T follicular helper cell (primary cell): Measurements from ENCODE around the gene THEM5.
"Not testable (repeated sequence)": the region's sequence is repeated elsewhere in the genome, so short reads cannot be mapped to it uniquely, and the experiment has no call there.

Source experiments
- DNase-seq: peaks from one replicate; pipeline ENCODE4 v3.0.0-alpha.2; 2020; ENCODE audit warnings: low read depth

The THEM5 gene

DNA sequence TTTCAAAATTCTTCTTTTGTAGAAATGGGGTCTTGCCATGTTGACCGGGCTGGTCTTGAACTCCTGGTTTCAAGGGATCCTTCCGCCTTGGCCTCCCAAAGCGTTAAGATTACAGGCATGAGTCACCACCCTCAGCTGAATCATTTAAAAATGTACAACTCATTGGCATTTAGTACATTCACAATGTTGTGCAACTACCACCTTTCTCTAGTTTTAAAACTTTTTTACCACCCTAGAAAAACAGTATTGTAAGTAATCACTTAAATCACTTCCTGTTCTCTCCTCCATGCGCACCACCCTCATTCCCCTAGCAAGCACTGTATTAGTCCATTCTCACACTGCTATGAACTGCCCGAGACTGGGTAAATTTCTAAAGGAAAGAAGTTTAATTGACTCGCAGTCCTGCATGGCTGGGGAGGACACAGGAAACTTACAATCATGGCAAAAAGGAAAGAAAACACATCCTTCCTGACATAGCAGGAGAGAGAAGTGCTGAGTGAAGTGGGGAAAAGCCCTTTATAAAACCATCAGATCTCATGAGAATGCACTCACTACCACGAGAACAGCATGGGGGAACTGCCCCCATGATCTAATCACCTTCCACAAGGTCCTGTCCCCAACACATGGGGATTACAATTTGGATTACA is 14.4 kb upstream of the THEM5 start:
- no peak for DNase-seq

DNA sequence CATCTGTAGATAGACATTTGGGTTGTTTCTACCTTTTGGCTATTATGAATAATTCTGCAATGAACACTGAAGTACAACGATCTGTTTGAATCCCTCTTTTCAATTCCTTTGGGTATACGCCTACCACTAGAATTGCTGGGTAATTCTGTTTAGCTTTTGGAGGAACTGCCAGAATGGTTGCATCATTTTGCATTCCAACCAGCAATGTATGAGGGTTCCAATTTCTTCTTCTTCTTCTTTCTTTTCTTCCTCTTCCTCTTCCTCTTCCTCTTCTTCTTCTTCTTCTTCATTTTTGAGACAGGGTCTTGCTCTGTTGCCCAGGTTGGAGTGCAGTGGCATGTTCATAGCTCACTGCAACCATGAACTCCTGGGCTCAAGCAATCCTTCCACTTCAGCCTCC is 13.8 kb upstream of the THEM5 start:
- DNase-seq = no peak

- DNase-seq = no peak
These were observed 10.9 kb upstream of the THEM5 start for GRCh38 chr1:151864411-151864810.

DNA sequence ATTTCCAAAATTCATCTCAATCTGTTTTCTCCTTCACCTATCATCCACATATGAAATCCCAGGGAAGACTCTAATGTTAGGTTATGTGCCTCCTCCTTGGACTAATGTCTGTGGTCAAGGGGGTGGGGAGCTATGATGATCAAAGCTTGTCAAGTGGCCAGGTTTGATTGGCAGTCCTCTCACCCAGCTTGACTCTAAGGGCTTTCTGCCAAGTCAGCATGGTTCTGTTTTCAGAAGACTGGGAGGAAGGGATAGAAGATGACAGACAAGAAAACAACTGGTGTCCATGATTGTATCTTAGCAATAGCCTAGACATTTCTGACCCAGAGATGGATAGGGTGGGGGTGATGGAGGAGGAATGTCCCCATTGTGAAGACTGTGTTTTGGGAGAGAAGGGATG is 9.1 kb upstream of the THEM5 start:
- DNase-seq = no peak

DNA sequence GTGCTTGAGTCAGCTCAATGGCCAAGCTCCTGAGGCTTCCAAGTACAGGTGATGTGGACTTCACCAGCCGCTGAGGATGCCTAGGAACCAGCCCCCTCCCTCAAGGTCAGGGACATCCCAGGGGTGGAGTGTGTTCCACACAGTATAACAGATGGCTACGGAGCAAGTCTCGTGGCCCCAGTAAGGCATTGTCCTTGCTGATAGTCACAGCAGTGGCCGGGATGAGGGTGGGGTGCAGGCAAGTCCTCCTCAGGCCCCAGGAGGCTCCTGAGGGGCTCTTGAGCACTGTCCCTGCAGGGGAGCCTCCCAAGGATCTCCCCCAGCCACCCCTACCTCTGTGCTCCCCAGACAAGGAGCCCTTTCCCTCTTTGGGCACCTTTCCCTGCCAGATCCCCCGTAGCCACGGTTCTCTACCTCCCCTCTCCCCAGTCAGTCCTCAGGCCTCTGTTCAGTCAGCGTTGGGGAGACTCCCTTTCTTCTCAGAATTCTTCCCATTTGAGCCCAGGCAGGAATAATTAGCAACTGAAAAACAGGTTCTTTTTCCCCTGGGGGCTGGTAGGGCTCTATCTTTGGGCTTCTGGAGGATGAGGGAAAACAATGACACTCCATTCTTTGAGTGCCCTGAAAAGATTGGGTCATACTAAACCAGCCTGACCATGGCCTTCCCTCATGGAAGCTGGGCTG is 7.1 kb upstream of the THEM5 start:
- no peak for DNase-seq

DNA sequence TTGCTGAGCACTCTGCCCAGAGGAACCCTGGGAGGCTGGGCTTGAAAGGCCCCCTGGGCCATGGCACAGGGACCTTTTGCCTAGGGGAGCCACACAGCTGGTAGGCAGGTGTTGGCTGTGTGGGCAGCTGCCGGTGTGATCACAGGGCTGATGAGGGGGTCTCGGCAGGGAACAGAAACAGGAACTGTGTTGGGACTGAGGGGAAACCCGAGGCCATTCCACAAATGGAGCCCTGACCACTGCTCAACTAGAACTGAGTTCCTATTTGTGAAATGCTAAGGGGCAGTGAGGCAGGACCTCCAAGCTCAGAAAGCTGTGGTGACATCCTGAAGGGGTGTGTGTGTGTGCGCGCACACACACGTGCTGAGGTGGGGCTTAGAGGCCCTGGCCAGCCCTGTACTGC is 6.4 kb upstream of the THEM5 start:
- no peak for DNase-seq

DNA sequence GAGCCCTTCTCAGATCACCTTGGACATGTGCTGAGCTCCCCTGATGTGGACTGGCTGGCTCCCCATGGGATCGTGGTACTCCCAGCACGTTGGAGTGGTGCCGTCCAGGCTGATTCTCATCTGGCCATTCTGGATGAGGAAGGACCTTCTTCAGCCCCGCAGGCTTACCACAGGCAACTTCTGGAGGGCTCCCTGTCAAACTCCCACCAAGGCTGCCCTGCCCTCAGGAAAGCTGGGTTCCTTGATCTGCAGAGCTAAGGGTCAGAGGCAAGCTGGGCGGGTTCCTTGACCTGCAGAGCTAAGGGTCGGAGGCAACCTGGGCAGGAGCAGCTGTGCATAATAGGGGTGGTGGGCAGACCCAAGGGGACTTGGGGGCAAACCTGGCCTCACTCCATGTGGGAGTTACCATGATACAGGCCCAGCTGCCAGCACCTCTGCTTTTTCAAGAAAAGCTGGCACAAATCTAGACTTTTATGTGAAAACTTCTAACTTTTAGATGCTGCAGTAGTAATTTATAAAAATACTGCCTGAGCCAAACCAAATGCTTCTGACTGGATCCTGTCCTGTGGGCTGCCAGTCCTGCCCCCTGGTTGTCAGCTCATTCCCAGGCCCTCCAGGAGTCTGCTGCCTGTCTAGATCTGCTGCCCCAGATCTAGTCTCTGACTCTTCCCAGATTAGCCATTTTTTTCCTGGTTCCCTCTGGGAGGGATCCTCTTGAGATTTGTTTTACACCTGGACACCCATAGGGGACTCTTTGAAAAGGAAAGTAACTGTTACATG is 5.6 kb upstream of the THEM5 start:
- no peak for DNase-seq

- DNase-seq = no peak
These were observed 4.7 kb upstream of the THEM5 start for GRCh38 chr1:151858030-151858746.

DNA sequence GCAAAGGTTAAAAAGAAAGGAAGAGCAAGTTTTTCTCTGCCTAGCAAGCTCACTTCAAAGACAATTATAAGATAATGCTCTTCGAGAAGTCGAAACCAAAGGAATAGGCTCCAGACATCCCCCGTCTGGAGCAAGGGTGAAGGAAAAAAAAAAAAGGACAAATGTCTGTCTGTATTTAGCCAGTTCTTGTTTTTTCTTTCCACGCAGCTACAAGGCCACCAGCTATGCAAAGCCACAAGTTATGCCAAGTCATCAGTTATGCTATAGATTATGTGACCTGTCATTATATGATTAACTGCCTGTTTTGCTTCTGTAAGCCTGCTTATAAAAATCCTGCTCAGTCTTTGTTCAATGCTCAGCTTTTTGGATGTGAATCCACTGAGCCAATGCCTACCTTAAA is 2.4 kb upstream of the THEM5 start:
- DNase-seq = no peak

DNA sequence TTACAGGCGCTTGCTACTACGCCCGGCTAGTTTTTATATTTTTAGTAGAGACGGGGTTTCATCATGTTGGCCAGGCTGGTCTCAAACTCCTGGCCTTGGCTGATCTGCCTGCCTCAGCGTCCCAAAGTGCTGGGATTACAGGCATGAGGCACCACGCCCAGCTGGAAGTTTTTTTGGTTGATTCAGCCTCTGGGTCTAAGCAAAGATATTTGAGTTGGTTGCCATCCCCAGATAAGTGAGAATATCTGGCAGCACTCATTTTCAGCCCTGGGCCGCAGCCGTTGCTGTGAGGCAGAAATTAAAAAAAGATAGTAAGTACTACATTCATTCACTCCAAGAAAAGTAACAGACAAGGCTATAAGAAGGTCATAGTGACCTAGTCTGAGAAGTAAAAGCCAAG is 2.0 kb upstream of the THEM5 start:
- DNase-seq = not testable (repeated sequence)

GRCh38 chr1:151854658-151855057 is 1.1 kb upstream of the THEM5 start:
- DNase-seq = no peak

DNA sequence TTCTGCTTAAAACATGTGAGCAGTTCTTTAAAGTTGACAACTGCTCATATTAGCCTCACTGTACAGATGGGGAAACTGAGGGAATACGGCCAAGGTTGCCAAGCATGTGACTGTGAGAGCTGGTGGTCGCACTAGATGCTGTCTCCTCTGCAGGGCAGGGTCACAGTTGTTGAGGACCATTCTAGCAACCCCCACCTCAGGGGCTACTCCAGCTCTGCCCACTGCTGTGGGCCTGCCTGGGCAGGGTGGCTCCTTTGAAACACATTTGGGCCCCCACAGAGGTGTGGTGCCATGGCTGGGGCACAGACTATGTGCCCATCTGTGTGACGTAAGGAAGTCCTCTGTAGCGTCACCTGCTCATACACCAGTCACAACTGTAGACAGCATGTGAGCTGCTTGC is 779 bp downstream of the THEM5 start:
- no peak for DNase-seq

- DNase-seq = no peak
These were observed 1.6 kb downstream of the THEM5 start for GRCh38 chr1:151851886-151852285.

GRCh38 chr1:151849871-151850270 is 3.6 kb downstream of the THEM5 start:
- no peak for DNase-seq

DNA sequence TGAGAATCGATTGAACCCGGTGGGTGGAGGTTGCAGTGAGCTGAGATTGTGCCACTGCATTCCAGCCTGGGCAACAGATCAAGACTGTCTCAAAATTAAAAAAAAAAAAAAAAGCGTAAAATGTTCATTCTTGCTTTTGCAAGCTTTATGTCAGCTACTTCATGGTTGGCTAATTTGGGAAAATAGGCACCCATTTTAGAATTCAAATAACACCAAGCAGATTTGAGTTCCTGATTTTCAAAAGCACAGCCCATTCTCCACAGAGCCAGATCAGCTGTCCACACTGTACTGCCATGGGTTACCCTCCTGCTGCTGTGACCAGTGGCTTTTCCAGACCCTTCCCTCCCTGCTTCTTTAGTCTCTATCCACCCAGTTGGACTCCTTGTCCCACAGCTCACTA is 4.4 kb downstream of the THEM5 start:
- DNase-seq = no peak

- no peak for DNase-seq
These were observed 5.5 kb downstream of the THEM5 start for GRCh38 chr1:151847867-151848596.

DNA sequence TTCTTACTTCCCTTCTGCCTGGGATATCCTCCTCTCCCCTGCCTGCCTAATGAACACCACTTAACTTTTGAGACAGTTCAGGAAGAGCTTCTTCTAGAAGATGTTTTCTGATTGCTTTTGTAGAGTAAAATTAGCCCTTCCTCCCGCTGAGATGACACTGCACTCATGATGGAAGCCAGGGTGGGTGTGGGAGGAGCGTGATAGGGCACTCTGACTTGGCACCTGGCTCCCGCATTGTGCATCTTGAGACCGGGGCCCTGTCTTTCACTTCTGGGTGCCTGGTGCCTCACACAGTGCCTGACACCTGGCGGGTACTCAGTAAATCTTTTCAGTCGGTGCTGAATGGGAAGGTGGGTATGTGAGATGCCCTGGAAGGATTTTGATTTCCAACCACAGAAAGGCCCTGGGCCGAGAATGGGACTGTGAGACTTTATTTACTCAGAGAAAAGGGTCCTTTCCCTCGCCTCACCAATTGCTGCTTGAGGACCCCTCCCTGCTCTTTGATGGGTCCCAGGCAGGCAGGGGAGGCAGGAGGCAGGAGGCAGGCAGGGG is 6.8 kb downstream of the THEM5 start:
- no peak for DNase-seq

- DNase-seq = no peak
These were observed 7.4 kb downstream of the THEM5 start for GRCh38 chr1:151846062-151846568.

GRCh38 chr1:151843398-151843797 is 10.1 kb downstream of the THEM5 start:
- DNase-seq = no peak

- no peak for DNase-seq
These were observed 12.4 kb downstream of the THEM5 start for GRCh38 chr1:151841141-151841540.

DNA sequence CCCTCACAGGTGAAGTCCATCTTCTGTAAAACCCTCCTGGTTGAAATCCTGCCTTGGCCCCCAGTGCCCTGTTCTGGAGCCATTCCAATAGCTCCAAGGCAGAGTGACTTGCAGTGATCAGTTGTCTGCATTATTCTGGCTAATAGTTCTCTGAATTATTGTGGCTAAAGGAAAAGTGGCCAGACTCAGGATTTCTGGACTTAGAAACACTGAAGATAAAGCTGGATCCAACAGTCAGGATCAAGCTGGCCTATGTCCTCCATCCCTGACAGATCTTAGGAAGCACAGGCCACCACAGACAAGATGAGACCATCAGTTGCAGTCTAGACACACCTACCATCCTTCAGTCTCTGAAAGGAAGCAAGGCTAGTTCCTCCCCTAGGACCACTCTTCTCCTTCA is 13.1 kb downstream of the THEM5 start:
- no peak for DNase-seq
